IMR-90 (cell line): ENCODE results near the gene APMAP.

Experiments used
- BHLHE40 ChIP-seq: fragments of 150-350 bp; IDR thresholded peaks from 2 replicates; pipeline ENCODE4 v1.6.1; 2016; ENCODE audit warnings: mild to moderate bottlenecking, low read depth, low read length
- CEBPB ChIP-seq: IDR thresholded peaks from 2 replicates; pipeline ENCODE4 v1.6.1; 2012; ENCODE audit warnings: low read depth, low read length, improper control_type of control experiment
- CHD1 ChIP-seq: IDR thresholded peaks from 2 replicates; pipeline ENCODE4 v1.6.1; 2012; ENCODE audit warnings: low read depth, low read length, improper control_type of control experiment
- CTCF ChIP-seq: conservative IDR thresholded peaks from 2 replicates; pipeline ENCODE4 v1.5.1; 2012; ENCODE audit warnings: mild to moderate bottlenecking, low read depth, low read length, improper control_type of control experiment
- MAFK ChIP-seq: IDR thresholded peaks from 2 replicates; pipeline ENCODE4 v1.6.1; 2012; ENCODE audit warnings: low read depth, low read length, improper control_type of control experiment
- MAZ ChIP-seq: IDR thresholded peaks from 2 replicates; pipeline ENCODE4 v1.6.1; 2012; ENCODE audit warnings: low read depth, mild to moderate bottlenecking, low read length, improper control_type of control experiment, moderate library complexity, borderline replicate concordance
- MXI1 ChIP-seq: IDR thresholded peaks from 2 replicates; pipeline ENCODE4 v1.6.1; 2012; ENCODE audit warnings: low read depth, mild to moderate bottlenecking, low read length, moderate library complexity, borderline replicate concordance
- POLR2A ChIP-seq: IDR thresholded peaks from 2 replicates; pipeline ENCODE4 v1.6.1; 2012; ENCODE audit warnings: mild to moderate bottlenecking, low read depth, low read length
- RAD21 ChIP-seq: IDR thresholded peaks from 2 replicates; pipeline ENCODE4 v1.6.1; 2012; ENCODE audit warnings: low read length, improper control_type of control experiment
- RFX5 ChIP-seq: IDR thresholded peaks from 2 replicates; pipeline ENCODE4 v1.8.0; 2012; ENCODE audit warnings: low read depth, mild to moderate bottlenecking, low read length, moderate library complexity
- USF2 ChIP-seq: fragments of 150-350 bp; IDR thresholded peaks from 2 replicates; pipeline ENCODE4 v1.6.1; 2017; ENCODE audit warnings: mild to moderate bottlenecking, antibody characterized with exemption, low read length, low read depth

GRCh38 chr20:25016471-25016870 is 23.9 kb upstream of the APMAP start:
- TF ChIP-seq CTCF (no peak), USF2 (no peak), POLR2A (no peak), CEBPB (no peak), RAD21 (no peak), RFX5 (no peak), MAZ (no peak), MXI1 (no peak), CHD1 (no peak), BHLHE40 (no peak), MAFK (no peak)
